ENCODE measurements around the gene EXPH5. TPM values are rescaled to one million over a fixed set of nuclear protein-coding genes. Genes with fewer than 3 reads are reported as not detected.

Gene EXPH5
- total RNA-seq, 1 donor, result 0.72 TPM

GRCh38 chr11:108527382-108527781 is 66.2 kb downstream of the EXPH5 start:
- no peak for TF ChIP-seq CTCF (IDR thresholded peaks at IDR 0.05; ENCODE audit: insufficient read depth, low read length)
- DNase-seq (ENCODE audit: low read depth), result no peak
- no peak overlapping the region for H3K4me3 ChIP-seq (ENCODE audit: low read depth, low read length)

GRCh38 chr11:108525161-108525560 is 68.4 kb downstream of the EXPH5 start:
- TF ChIP-seq CTCF (IDR thresholded peaks at IDR 0.05; ENCODE audit: insufficient read depth, low read length), result no peak
- no peak for DNase-seq (ENCODE audit: low read depth)
- no peak overlapping the region for H3K4me3 ChIP-seq (ENCODE audit: low read depth, low read length)

- DNase-seq (ENCODE audit: low read depth), result no peak
- H3K4me3 ChIP-seq (ENCODE audit: low read depth, low read length), result no peak overlapping the region
- no peak for TF ChIP-seq CTCF (IDR thresholded peaks at IDR 0.05; ENCODE audit: insufficient read depth, low read length)
Observed at GRCh38 chr11:108524422-108524821, 69.1 kb downstream of the EXPH5 start.

- H3K4me3 ChIP-seq (ENCODE audit: low read depth, low read length), result no peak overlapping the region
- TF ChIP-seq CTCF (IDR thresholded peaks at IDR 0.05; ENCODE audit: insufficient read depth, low read length), result no peak
- DNase-seq (ENCODE audit: low read depth), result no peak
Observed at GRCh38 chr11:108522318-108522717, 71.2 kb downstream of the EXPH5 start.

- no peak for TF ChIP-seq CTCF (IDR thresholded peaks at IDR 0.05; ENCODE audit: insufficient read depth, low read length)
- no peak overlapping the region for H3K4me3 ChIP-seq (ENCODE audit: low read depth, low read length)
- no peak for DNase-seq (ENCODE audit: low read depth)
Observed at GRCh38 chr11:108518581-108518980, 75.0 kb downstream of the EXPH5 start.

- no peak for TF ChIP-seq CTCF (IDR thresholded peaks at IDR 0.05; ENCODE audit: insufficient read depth, low read length)
- no peak for DNase-seq (ENCODE audit: low read depth)
- H3K4me3 ChIP-seq (ENCODE audit: low read depth, low read length), result no peak overlapping the region
Observed at GRCh38 chr11:108516125-108516524, 77.4 kb downstream of the EXPH5 start.

GRCh38 chr11:108512708-108513107 is 80.9 kb downstream of the EXPH5 start:
- no peak for TF ChIP-seq CTCF (IDR thresholded peaks at IDR 0.05; ENCODE audit: insufficient read depth, low read length)
- no peak overlapping the region for H3K4me3 ChIP-seq (ENCODE audit: low read depth, low read length)
- no peak for DNase-seq (ENCODE audit: low read depth)
